GM19240 (cell line): ENCODE data around the gene CD300LB.
"Not testable (repeated sequence)": the region's sequence is repeated elsewhere in the genome, so short reads cannot be mapped to it uniquely, and the experiment has no call there.

Source experiments
- DNase-seq: peaks from one replicate; pipeline ENCODE4 v3.0.0; 2011; ENCODE audit warnings: low spot score; ENCODE audit not compliant: insufficient read length

CD300LB gene

GRCh38 chr17:74525781-74526288, 5.4 kb downstream of the CD300LB start:
- DNase-seq: no peak

GRCh38 chr17:74525465-74525725, 5.9 kb downstream of the CD300LB start:
- DNase-seq: no peak

- DNase-seq: no peak
These were observed 6.4 kb downstream of the CD300LB start for GRCh38 chr17:74524653-74525464.

GRCh38 chr17:74523308-74523707, 8.0 kb downstream of the CD300LB start:
- no peak for DNase-seq

- no peak for DNase-seq
These were observed 8.7 kb downstream of the CD300LB start for GRCh38 chr17:74522381-74523105.

GRCh38 chr17:74521701-74522201, 9.5 kb downstream of the CD300LB start:
- DNase-seq: no peak

- no peak for DNase-seq
These were observed 10.3 kb downstream of the CD300LB start for GRCh38 chr17:74520790-74521480.

GRCh38 chr17:74520016-74520434, 11.2 kb downstream of the CD300LB start:
- no peak for DNase-seq

GRCh38 chr17:74518413-74518981, 12.8 kb downstream of the CD300LB start:
- not testable (repeated sequence) for DNase-seq

GRCh38 chr17:74516561-74517328, 14.5 kb downstream of the CD300LB start:
- DNase-seq: no peak

- DNase-seq: no peak
These were observed 15.3 kb downstream of the CD300LB start for GRCh38 chr17:74515941-74516340.

GRCh38 chr17:74514632-74515334, 16.5 kb downstream of the CD300LB start:
- no peak for DNase-seq

- DNase-seq: no peak
These were observed 17.2 kb downstream of the CD300LB start for GRCh38 chr17:74513987-74514631.

- DNase-seq: no peak
These were observed 18.6 kb downstream of the CD300LB start for GRCh38 chr17:74512624-74513091.

GRCh38 chr17:74512036-74512435, 19.2 kb downstream of the CD300LB start:
- no peak for DNase-seq

GRCh38 chr17:74508156-74508555, 23.1 kb downstream of the CD300LB start:
- no peak for DNase-seq

GRCh38 chr17:74503949-74504348, 27.3 kb downstream of the CD300LB start:
- not testable (repeated sequence) for DNase-seq

- DNase-seq: no peak
These were observed 28.4 kb downstream of the CD300LB start for GRCh38 chr17:74502861-74503260.

- no peak for DNase-seq
These were observed 31.3 kb downstream of the CD300LB start for GRCh38 chr17:74499992-74500391.

- DNase-seq: no peak
These were observed 33.8 kb downstream of the CD300LB start for GRCh38 chr17:74497471-74497870.
